GM12878 (cell line): ENCODE measurements around the gene SEMA3D.

Source experiments
- ASH2L ChIP-seq: fragments of 300-600, 200-600 bp; sonication (generic); IDR thresholded peaks from 2 replicates; pipeline ENCODE4 v1.6.1; 2017; ENCODE audit warnings: low read depth, mild to moderate bottlenecking, borderline replicate concordance
- BCL3 ChIP-seq: IDR thresholded peaks from 2 replicates; pipeline ENCODE4 v1.6.1; 2011; ENCODE audit warnings: borderline replicate concordance, low read depth, mild to moderate bottlenecking, moderate library complexity, low read length; ENCODE audit not compliant: insufficient read depth, poor library complexity, severe bottlenecking
- CTCF ChIP-seq, 3 experiments: IDR thresholded peaks in 2 of 3; conservative IDR thresholded peaks in 1 of 3; 2 replicates each; pipeline ENCODE4 v1.5.1; 2011; ENCODE audit warnings: low read depth in 3 of 3, low read length in 3 of 3, mild to moderate bottlenecking in 3 of 3, control low read depth in 2 of 3, moderate library complexity in 2 of 3, inconsistent platforms in 1 of 3, mixed read lengths in 1 of 3; ENCODE audit not compliant: control insufficient read depth in 2 of 3, insufficient read depth in 1 of 3; ENCODE audit errors: extremely low read depth in 1 of 3
- EZH2 ChIP-seq: IDR thresholded peaks from 2 replicates; pipeline ENCODE4 v1.6.1; 2012; ENCODE audit warnings: low read depth, mild to moderate bottlenecking, control low read depth, inconsistent platforms, low read length, borderline replicate concordance; ENCODE audit not compliant: control insufficient read depth
- FOS ChIP-seq: IDR thresholded peaks from 3 replicates; pipeline ENCODE4 v1.6.1; 2011; ENCODE audit warnings: borderline replicate concordance; ENCODE audit not compliant: insufficient read length; ENCODE audit errors: extremely low read depth
- JUNB ChIP-seq: IDR thresholded peaks from 2 replicates; pipeline ENCODE4 v1.6.1; 2016; ENCODE audit warnings: antibody characterized with exemption, mild to moderate bottlenecking
- JUND ChIP-seq: IDR thresholded peaks from 2 replicates; pipeline ENCODE4 v1.6.1; 2012; ENCODE audit warnings: low read depth, mild to moderate bottlenecking, low read length, improper control_type of control experiment, moderate library complexity
- POLR2AphosphoS5 ChIP-seq: IDR thresholded peaks from 2 replicates; pipeline ENCODE4 v1.6.1; 2011; ENCODE audit warnings: mild to moderate bottlenecking, low read length, inconsistent platforms
- RAD21 ChIP-seq: IDR thresholded peaks from 2 replicates; pipeline ENCODE4 v1.6.1; 2011; ENCODE audit warnings: mild to moderate bottlenecking, low read depth, low read length, moderate library complexity; ENCODE audit not compliant: insufficient read depth
- REST ChIP-seq: IDR thresholded peaks from 2 replicates; pipeline ENCODE4 v1.6.1; 2012; ENCODE audit warnings: mild to moderate bottlenecking, low read depth, low read length
- SUZ12 ChIP-seq: fragments of 200-600 bp; sonication (generic); IDR thresholded peaks from one replicate; pipeline ENCODE4 v1.6.1; 2018; ENCODE audit warnings: antibody characterized with exemption, mild to moderate bottlenecking; ENCODE audit not compliant: unreplicated experiment
- TAF1 ChIP-seq: IDR thresholded peaks from 2 replicates; pipeline ENCODE4 v1.6.1; 2011; ENCODE audit warnings: mild to moderate bottlenecking, low read depth, low read length, borderline replicate concordance

- no peak for TF ChIP-seq EZH2
- TF ChIP-seq TAF1 = no peak
- TF ChIP-seq SUZ12 = no peak
- TF ChIP-seq JUND = no peak
- no peak for TF ChIP-seq BCL3
- no peak for TF ChIP-seq ASH2L
- no peak for TF ChIP-seq CTCF (IDR thresholded peaks at IDR 0.05 in 2 of 3, conservative IDR thresholded peaks at IDR 0.05 in 1 of 3; ENCODE audit: control insufficient read depth in 2 of 3, extremely low read depth in 1 of 3, insufficient read depth in 1 of 3, low read depth in 3 of 3, low read length in 3 of 3)
- no peak for TF ChIP-seq JUNB
- no peak for TF ChIP-seq POLR2AphosphoS5
- TF ChIP-seq REST = no peak
- no peak for TF ChIP-seq RAD21
- TF ChIP-seq FOS = no peak
Measured at GRCh38 chr7:85119934-85120333, 66.9 kb downstream of the SEMA3D start.
